Glutamatergic neuron (in vitro differentiated cells): ENCODE data around the gene PKDREJ. TPM values are rescaled to one million over a fixed set of nuclear protein-coding genes. Genes with fewer than 3 reads are reported as not detected.
"Not testable (repeated sequence)": the region's sequence is repeated elsewhere in the genome, so short reads cannot be mapped to it uniquely, and the experiment has no call there.

ENCODE experiments used
- DNase-seq: peaks from one replicate; pipeline ENCODE4 v3.0.0; 2022
- H3K27ac Mint-ChIP-seq: one replicate; pipeline ENCODE4 v1.8.0; 2020; ENCODE audit warnings: mild to moderate bottlenecking, mixed read lengths, inconsistent platforms; ENCODE audit not compliant: unreplicated experiment
- H3K27me3 Mint-ChIP-seq: one replicate; pipeline ENCODE4 v1.8.0; 2020; ENCODE audit warnings: mild to moderate bottlenecking, moderate library complexity, mixed read lengths, inconsistent platforms; ENCODE audit not compliant: unreplicated experiment
- H3K36me3 Mint-ChIP-seq: one replicate; pipeline ENCODE4 v1.8.0; 2020; ENCODE audit warnings: mild to moderate bottlenecking, mixed read lengths, inconsistent platforms; ENCODE audit not compliant: unreplicated experiment
- H3K4me1 Mint-ChIP-seq: one replicate; pipeline ENCODE4 v1.8.0; 2020; ENCODE audit warnings: mild to moderate bottlenecking, low read depth, mixed read lengths, inconsistent platforms; ENCODE audit not compliant: unreplicated experiment
- H3K4me3 Mint-ChIP-seq: one replicate; pipeline ENCODE4 v1.8.0; 2020; ENCODE audit warnings: mild to moderate bottlenecking, mixed read lengths, inconsistent platforms; ENCODE audit not compliant: unreplicated experiment
- H3K9me3 Mint-ChIP-seq: one replicate; pipeline ENCODE4 v1.8.0; 2020; ENCODE audit warnings: mild to moderate bottlenecking, moderate library complexity, mixed read lengths, inconsistent platforms; ENCODE audit not compliant: unreplicated experiment
- total RNA-seq: library from RNA; stranded (reverse); fragmentation: NEBNext Ultra II Directional; extraction: Animal tissue kit (Norgen Biotek cat#: 25700); gene quantifications from one replicate; pipeline ENCODE4 v1.2.1, GENCODE V29; 2021; ENCODE audit not compliant: unreplicated experiment
- TF ChIP-seq, protein P1 (sequence below): fragments of 200-600 bp; sonication (generic); IDR thresholded peaks from one replicate; pipeline ENCODE4 v1.5.0; 2021; ENCODE audit not compliant: partially characterized antibody, unreplicated experiment

Gene PKDREJ
- total RNA-seq, 1 donor from 2014 or later, result not detected

- peak within 1 kb of the TSS; percentile 90 for H3K4me3 Mint-ChIP-seq
- peaks cover 16% of the 10 kb centered on the region for H3K36me3 Mint-ChIP-seq
- DNase-seq, result peak; percentile 69
- peaks cover 12% of the 10 kb centered on the region for H3K27me3 Mint-ChIP-seq
- TF ChIP-seq, protein P1, sequence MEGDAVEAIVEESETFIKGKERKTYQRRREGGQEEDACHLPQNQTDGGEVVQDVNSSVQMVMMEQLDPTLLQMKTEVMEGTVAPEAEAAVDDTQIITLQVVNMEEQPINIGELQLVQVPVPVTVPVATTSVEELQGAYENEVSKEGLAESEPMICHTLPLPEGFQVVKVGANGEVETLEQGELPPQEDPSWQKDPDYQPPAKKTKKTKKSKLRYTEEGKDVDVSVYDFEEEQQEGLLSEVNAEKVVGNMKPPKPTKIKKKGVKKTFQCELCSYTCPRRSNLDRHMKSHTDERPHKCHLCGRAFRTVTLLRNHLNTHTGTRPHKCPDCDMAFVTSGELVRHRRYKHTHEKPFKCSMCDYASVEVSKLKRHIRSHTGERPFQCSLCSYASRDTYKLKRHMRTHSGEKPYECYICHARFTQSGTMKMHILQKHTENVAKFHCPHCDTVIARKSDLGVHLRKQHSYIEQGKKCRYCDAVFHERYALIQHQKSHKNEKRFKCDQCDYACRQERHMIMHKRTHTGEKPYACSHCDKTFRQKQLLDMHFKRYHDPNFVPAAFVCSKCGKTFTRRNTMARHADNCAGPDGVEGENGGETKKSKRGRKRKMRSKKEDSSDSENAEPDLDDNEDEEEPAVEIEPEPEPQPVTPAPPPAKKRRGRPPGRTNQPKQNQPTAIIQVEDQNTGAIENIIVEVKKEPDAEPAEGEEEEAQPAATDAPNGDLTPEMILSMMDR, result no peak
- H3K4me1 Mint-ChIP-seq, result peaks cover 2% of the 10 kb centered on the region
- peaks cover 13% of the 10 kb centered on the region for H3K9me3 Mint-ChIP-seq
- H3K27ac Mint-ChIP-seq, result no peak within 1 kb of the TSS
These were observed 4.5 kb upstream of the PKDREJ start, which contains the start of gene TTC38 for GRCh38 chr22:46267431-46268279. TSS of gene TTC38 (plus strand) at chr22:46268008. CDS start at chr22:46268040, 32 bp downstream.

DNA sequence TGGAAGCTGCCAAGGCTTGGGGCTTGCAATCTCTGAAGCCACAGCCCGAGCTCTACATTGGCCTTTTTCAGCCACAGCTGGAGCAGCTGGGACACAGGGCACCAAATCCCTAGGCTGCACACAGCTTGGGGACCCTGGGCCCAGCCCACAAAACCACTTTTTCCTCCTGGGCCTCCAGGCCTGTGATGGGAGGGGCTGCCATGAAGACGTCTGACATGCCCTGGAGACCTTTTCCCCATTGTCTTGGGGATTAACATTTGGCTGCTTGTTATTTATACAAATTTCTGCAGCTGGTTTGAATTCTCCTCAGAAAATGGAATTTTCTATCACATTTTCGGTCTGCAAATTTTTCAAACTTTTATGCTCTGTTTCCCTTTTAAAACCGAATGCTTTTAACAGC is 2.5 kb upstream of the PKDREJ start:
- not testable (repeated sequence) for DNase-seq, H3K27ac Mint-ChIP-seq, H3K4me3 Mint-ChIP-seq, H3K4me1 Mint-ChIP-seq
- Mint-ChIP-seq H3K9me3 (peaks cover 17% of the 10 kb centered on the region), H3K36me3 (peaks cover 33% of the 10 kb centered on the region), H3K27me3 (peaks cover 17% of the 10 kb centered on the region)

GRCh38 chr22:46264520-46264919 is 1.4 kb upstream of the PKDREJ start:
- peaks cover 17% of the 10 kb centered on the region for H3K9me3 Mint-ChIP-seq
- peaks cover 16% of the 10 kb centered on the region for H3K27me3 Mint-ChIP-seq
- H3K27ac Mint-ChIP-seq, DNase-seq, H3K4me1 Mint-ChIP-seq, H3K4me3 Mint-ChIP-seq: not testable (repeated sequence)
- peaks cover 38% of the 10 kb centered on the region for H3K36me3 Mint-ChIP-seq

- Mint-ChIP-seq H3K4me1 (peaks cover 2% of the 10 kb centered on the region), H3K27me3 (peaks cover 16% of the 10 kb centered on the region), H3K27ac (no peak overlapping the region), H3K4me3 (no peak overlapping the region), H3K36me3 (peaks cover 46% of the 10 kb centered on the region), H3K9me3 (peaks cover 14% of the 10 kb centered on the region)
- DNase-seq, result peak; percentile 58
- TF ChIP-seq, protein P1, result no peak
These were observed 511 bp downstream of the PKDREJ start for GRCh38 chr22:46262449-46263215.

DNA sequence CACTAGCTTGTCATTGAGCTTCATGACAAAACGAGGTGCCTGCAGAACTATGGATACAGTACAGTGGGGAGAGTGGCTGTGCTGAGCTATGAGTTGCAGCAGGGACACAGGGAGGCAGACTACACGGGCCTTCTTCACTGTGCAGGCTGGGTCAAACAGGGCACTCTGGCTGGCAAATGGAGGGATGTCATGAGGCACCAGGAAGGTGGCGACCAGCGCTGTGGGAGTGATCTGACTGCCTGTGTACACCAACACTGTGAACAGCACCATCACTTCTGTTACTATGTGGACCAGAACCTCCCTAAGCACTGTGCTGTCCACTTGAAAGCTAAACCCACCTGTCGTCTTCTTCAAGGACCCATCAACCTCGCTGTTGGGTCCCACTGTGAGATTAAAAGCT is 3.1 kb downstream of the PKDREJ start:
- TF ChIP-seq, protein P1, result no peak

More for the DNA sequence above, 3.1 kb downstream of the PKDREJ start:
- Mint-ChIP-seq H3K27me3 (peaks cover 16% of the 10 kb centered on the region), H3K27ac (no peak overlapping the region), H3K9me3 (peaks cover 6% of the 10 kb centered on the region), H3K36me3 (peaks cover 48% of the 10 kb centered on the region), H3K4me1 (no peaks in the 10 kb centered on the region), H3K4me3 (no peak overlapping the region)
- no peak for DNase-seq
